GM19328 (cell line): ENCODE measurements around the gene SLC25A41.

ENCODE experiments used
- ATAC-seq: cut with Tn5 transposase; IDR thresholded peaks from one replicate; pipeline ENCODE4 v1.9.1; 2021; ENCODE audit warnings: mild to moderate bottlenecking, moderate library complexity; ENCODE audit not compliant: unreplicated experiment

The SLC25A41 gene

GRCh38 chr19:6376512-6377190 is 56.9 kb downstream of the SLC25A41 start:
- ATAC-seq: no peak
